RWPE2 (cell line): ENCODE results near the gene HOXD9.

Source experiments
- ATAC-seq: fragments of 200-7000 bp; cut with Tn5 transposase; 3 replicates; pipeline ENCODE4 v1.9.1; 2021; ENCODE audit warnings: low read depth
- DNase-seq: peaks from one replicate; pipeline ENCODE4 v3.0.0-alpha.2; 2020; ENCODE audit warnings: low spot score
- H3K27ac ChIP-seq: fragments of 450-650 bp; 2 replicates; pipeline ENCODE4 v1.5.1; 2017; ENCODE audit warnings: mild to moderate bottlenecking; ENCODE audit not compliant: poor library complexity, severe bottlenecking
- H3K27me3 ChIP-seq: fragments of 250-450 bp; sonication (Bioruptor Pico); 2 replicates; pipeline ENCODE4 v1.5.1; 2021; ENCODE audit warnings: mild to moderate bottlenecking, moderate library complexity; ENCODE audit not compliant: insufficient read depth, poor library complexity, severe bottlenecking
- H3K36me3 ChIP-seq: fragments of 250-450 bp; sonication (Bioruptor Pico); 2 replicates; pipeline ENCODE4 v1.5.1; 2020; ENCODE audit warnings: low read depth, mild to moderate bottlenecking, moderate library complexity
- H3K4me1 ChIP-seq: fragments of 250-450 bp; sonication (Bioruptor Pico); 2 replicates; pipeline ENCODE4 v1.5.1; 2021; ENCODE audit warnings: mild to moderate bottlenecking, moderate library complexity; ENCODE audit not compliant: insufficient read depth, poor library complexity, severe bottlenecking
- H3K4me3 ChIP-seq: fragments of 250-450 bp; sonication (Bioruptor Pico); 2 replicates; pipeline ENCODE4 v1.5.1; 2021; ENCODE audit warnings: mild to moderate bottlenecking, moderate library complexity; ENCODE audit not compliant: severe bottlenecking
- H3K9me3 ChIP-seq: fragments of 250-450 bp; sonication (Bioruptor Pico); 2 replicates; pipeline ENCODE4 v1.5.1; 2021; ENCODE audit warnings: mild to moderate bottlenecking, moderate library complexity; ENCODE audit not compliant: severe bottlenecking
- TF ChIP-seq, protein P1 (sequence below): fragments of 450-650 bp; IDR thresholded peaks from one replicate; pipeline ENCODE4 v1.5.1; 2017; ENCODE audit warnings: mild to moderate bottlenecking, moderate library complexity; ENCODE audit not compliant: poor library complexity, severe bottlenecking

The HOXD9 gene

GRCh38 chr2:176169181-176169580 is 46.7 kb downstream of the HOXD9 start:
- Histone ChIP-seq H3K27me3 (peaks cover 22% of the 10 kb centered on the region), H3K4me1 (no peaks in the 10 kb centered on the region), H3K9me3 (no peaks in the 10 kb centered on the region), H3K4me3 (no peak overlapping the region), H3K36me3 (no peaks in the 10 kb centered on the region), H3K27ac (no peak overlapping the region)
- DNase-seq (no peak), ATAC-seq (no peak)
- TF ChIP-seq, protein P1, sequence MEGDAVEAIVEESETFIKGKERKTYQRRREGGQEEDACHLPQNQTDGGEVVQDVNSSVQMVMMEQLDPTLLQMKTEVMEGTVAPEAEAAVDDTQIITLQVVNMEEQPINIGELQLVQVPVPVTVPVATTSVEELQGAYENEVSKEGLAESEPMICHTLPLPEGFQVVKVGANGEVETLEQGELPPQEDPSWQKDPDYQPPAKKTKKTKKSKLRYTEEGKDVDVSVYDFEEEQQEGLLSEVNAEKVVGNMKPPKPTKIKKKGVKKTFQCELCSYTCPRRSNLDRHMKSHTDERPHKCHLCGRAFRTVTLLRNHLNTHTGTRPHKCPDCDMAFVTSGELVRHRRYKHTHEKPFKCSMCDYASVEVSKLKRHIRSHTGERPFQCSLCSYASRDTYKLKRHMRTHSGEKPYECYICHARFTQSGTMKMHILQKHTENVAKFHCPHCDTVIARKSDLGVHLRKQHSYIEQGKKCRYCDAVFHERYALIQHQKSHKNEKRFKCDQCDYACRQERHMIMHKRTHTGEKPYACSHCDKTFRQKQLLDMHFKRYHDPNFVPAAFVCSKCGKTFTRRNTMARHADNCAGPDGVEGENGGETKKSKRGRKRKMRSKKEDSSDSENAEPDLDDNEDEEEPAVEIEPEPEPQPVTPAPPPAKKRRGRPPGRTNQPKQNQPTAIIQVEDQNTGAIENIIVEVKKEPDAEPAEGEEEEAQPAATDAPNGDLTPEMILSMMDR, result no peak

- Histone ChIP-seq H3K9me3 (no peaks in the 10 kb centered on the region), H3K27me3 (peaks cover 17% of the 10 kb centered on the region), H3K4me3 (no peak overlapping the region), H3K4me1 (no peaks in the 10 kb centered on the region), H3K27ac (no peak overlapping the region), H3K36me3 (no peaks in the 10 kb centered on the region)
- TF ChIP-seq, protein P1, result no peak
- no peak for ATAC-seq
- no peak for DNase-seq
Measured at GRCh38 chr2:176169711-176170110, 47.2 kb downstream of the HOXD9 start.

GRCh38 chr2:176170602-176171305 is 48.2 kb downstream of the HOXD9 start:
- ATAC-seq (no peak), DNase-seq (no peak)
- no peak overlapping the region for H3K4me3 ChIP-seq
- H3K27ac ChIP-seq, result no peak overlapping the region
- no peaks in the 10 kb centered on the region for H3K36me3 ChIP-seq
- no peaks in the 10 kb centered on the region for H3K4me1 ChIP-seq
- peaks cover 7% of the 10 kb centered on the region for H3K27me3 ChIP-seq
- H3K9me3 ChIP-seq, result no peaks in the 10 kb centered on the region
- TF ChIP-seq, protein P1, result no peak

- no peaks in the 10 kb centered on the region for H3K9me3 ChIP-seq
- TF ChIP-seq, protein P1, result no peak
- H3K27ac ChIP-seq, result no peak overlapping the region
- no peak for DNase-seq
- no peaks in the 10 kb centered on the region for H3K4me1 ChIP-seq
- H3K4me3 ChIP-seq, result no peak overlapping the region
- H3K27me3 ChIP-seq, result peaks cover 3% of the 10 kb centered on the region
- no peaks in the 10 kb centered on the region for H3K36me3 ChIP-seq
- no peak for ATAC-seq
Measured at GRCh38 chr2:176171351-176172006, 49.0 kb downstream of the HOXD9 start.
